ENCODE measurements around the gene SLC38A10. TPM values are rescaled to one million over a fixed set of nuclear protein-coding genes. Genes with fewer than 3 reads are reported as not detected.
A peak's percentile ranks its signal among the peaks of the same experiment; 100 is the strongest.

SLC38A10 gene
- total and polyA plus RNA-seq, 12 donors, result 17.6 to 190 (median 102) TPM

GRCh38 chr17:81250286-81251093, 44.6 kb downstream of the SLC38A10 start:
- intact Hi-C loops (cut with DNase I), result loop anchor here (5.0 kb wide), 2 partner anchors 237 to 347 kb away; no protein-coding TSS in a partner anchor
- Histone ChIP-seq H3K27ac (peak overlapping the region in 1 of 5 donors; percentile 59), H3K9me3 (replicated peaks in 1 of 3) (no peaks in the 10 kb centered on the region), H3K4me1 (replicated peaks in 1 of 2) (peaks cover 0 to 14% of the 10 kb centered on the region in 2 donors), H3K36me3 (replicated peaks in 1 of 2) (peaks cover 0 to 37% of the 10 kb centered on the region in 2 donors), H3K4me3 (no peak overlapping the region), H3K27me3 (no peaks in the 10 kb centered on the region)
- no peak for DNase-seq
- no peak for TF ChIP-seq CTCF (IDR thresholded peaks at IDR 0.05)
- no peak for TF ChIP-seq POLR2A (IDR thresholded peaks at IDR 0.05)
- 91 to 94% (median 93%) methylated on average over 23 to 31 of the region's 31 CpGs for WGBS, 4 donors

GRCh38 chr17:81249223-81250040, 45.7 kb downstream of the SLC38A10 start:
- H3K36me3 ChIP-seq (replicated peaks in 1 of 2), result peaks cover 0 to 37% of the 10 kb centered on the region in 2 donors
- DNase-seq, result no peak

GRCh38 chr17:81248649-81249048, 46.5 kb downstream of the SLC38A10 start:
- intact Hi-C loops (cut with DNase I), result no loop called here

More at GRCh38 chr17:81249223-81250040, 45.7 kb downstream of the SLC38A10 start:
- TF ChIP-seq POLR2A (IDR thresholded peaks at IDR 0.05) (no peak), CTCF (IDR thresholded peaks at IDR 0.05) (no peak)
- Histone ChIP-seq H3K9me3 (replicated peaks in 1 of 3) (no peaks in the 10 kb centered on the region), H3K27ac (no peak overlapping the region), H3K4me1 (replicated peaks in 1 of 2) (peaks cover 0 to 9% of the 10 kb centered on the region in 2 donors), H3K4me3 (no peak overlapping the region), H3K27me3 (no peaks in the 10 kb centered on the region)
- 88 to 96% (median 93%) methylated on average over 8 to 15 of the region's 15 CpGs for WGBS, 4 donors
- intact Hi-C loops (cut with DNase I), result loop anchor here (5.0 kb wide), 2 partner anchors 238 to 348 kb away; no protein-coding TSS in a partner anchor

More at GRCh38 chr17:81248649-81249048, 46.5 kb downstream of the SLC38A10 start:
- Histone ChIP-seq H3K4me1 (replicated peaks in 1 of 2) (peaks cover 0 to 9% of the 10 kb centered on the region in 2 donors), H3K4me3 (no peak overlapping the region), H3K9me3 (replicated peaks in 1 of 3) (no peaks in the 10 kb centered on the region), H3K27ac (no peak overlapping the region), H3K36me3 (replicated peaks in 1 of 2) (peaks cover 0 to 37% of the 10 kb centered on the region in 2 donors), H3K27me3 (no peaks in the 10 kb centered on the region)
- TF ChIP-seq CTCF (IDR thresholded peaks at IDR 0.05) (no peak), POLR2A (IDR thresholded peaks at IDR 0.05) (no peak)
- DNase-seq, result no peak
- 83 to 87% (median 86%) methylated on average over 10 to 16 of the region's 16 CpGs for WGBS, 4 donors
